ENCODE measurements around the gene HIPK3. TPM values are rescaled to one million over a fixed set of nuclear protein-coding genes. Genes with fewer than 3 reads are reported as not detected.

Gene HIPK3
- total RNA-seq, 1 donor from 2014 or later = 166 TPM

GRCh38 chr11:33399421-33399820 lies 142.2 kb downstream of the HIPK3 start:
- H3K4me3 ChIP-seq = no peak overlapping the region
- TF ChIP-seq CTCF (IDR thresholded peaks at IDR 0.05) = no peak
- TF ChIP-seq POLR2A (IDR thresholded peaks at IDR 0.05) = no peak
- no peak for TF ChIP-seq POLR2AphosphoS5 (IDR thresholded peaks at IDR 0.05; ENCODE audit: insufficient read depth in 1 of 2, low read depth in 1 of 2)
- no peaks in the 10 kb centered on the region for H3K36me3 ChIP-seq
- intact Hi-C loops (cut with DNase I) = no loop called here
- H3K9me3 ChIP-seq = no peaks in the 10 kb centered on the region
- H3K27ac ChIP-seq = no peak overlapping the region
- DNase-seq (ENCODE audit: extremely low spot score in 2 of 2) = no peak
- H3K27me3 ChIP-seq = no peaks in the 10 kb centered on the region
- no peaks in the 10 kb centered on the region for H3K4me1 ChIP-seq

- no peak for DNase-seq (ENCODE audit: extremely low spot score in 2 of 2)
- H3K36me3 ChIP-seq = no peaks in the 10 kb centered on the region
- H3K4me3 ChIP-seq = no peak overlapping the region
- H3K27me3 ChIP-seq = no peaks in the 10 kb centered on the region
- TF ChIP-seq POLR2AphosphoS5 (IDR thresholded peaks at IDR 0.05; ENCODE audit: insufficient read depth in 1 of 2, low read depth in 1 of 2) (no peak), POLR2A (IDR thresholded peaks at IDR 0.05) (no peak), CTCF (IDR thresholded peaks at IDR 0.05) (no peak)
- no peak overlapping the region for H3K27ac ChIP-seq
- H3K4me1 ChIP-seq = no peaks in the 10 kb centered on the region
- H3K9me3 ChIP-seq = no peaks in the 10 kb centered on the region
- intact Hi-C loops (cut with DNase I) = no loop called here
Observed at GRCh38 chr11:33402066-33402465, 144.9 kb downstream of the HIPK3 start.

- H3K27me3 ChIP-seq = no peaks in the 10 kb centered on the region
- H3K36me3 ChIP-seq = no peaks in the 10 kb centered on the region
- no peak for DNase-seq (ENCODE audit: extremely low spot score in 2 of 2)
- intact Hi-C loops (cut with DNase I) = no loop called here
- no peaks in the 10 kb centered on the region for H3K9me3 ChIP-seq
- TF ChIP-seq POLR2AphosphoS5 (IDR thresholded peaks at IDR 0.05; ENCODE audit: insufficient read depth in 1 of 2, low read depth in 1 of 2) = no peak
- no peak for TF ChIP-seq POLR2A (IDR thresholded peaks at IDR 0.05)
- no peak for TF ChIP-seq CTCF (IDR thresholded peaks at IDR 0.05)
- H3K27ac ChIP-seq = no peak overlapping the region
- H3K4me1 ChIP-seq = no peaks in the 10 kb centered on the region
- no peak overlapping the region for H3K4me3 ChIP-seq
Observed at GRCh38 chr11:33403344-33403743, 146.2 kb downstream of the HIPK3 start.

- Histone ChIP-seq H3K4me3 (no peak overlapping the region), H3K27ac (no peak overlapping the region), H3K9me3 (no peaks in the 10 kb centered on the region), H3K27me3 (no peaks in the 10 kb centered on the region), H3K4me1 (no peaks in the 10 kb centered on the region), H3K36me3 (no peaks in the 10 kb centered on the region)
- TF ChIP-seq CTCF (IDR thresholded peaks at IDR 0.05) = no peak
- TF ChIP-seq POLR2A (IDR thresholded peaks at IDR 0.05) = no peak
- intact Hi-C loops (cut with DNase I) = no loop called here
- DNase-seq (ENCODE audit: extremely low spot score in 2 of 2) = no peak
Observed at GRCh38 chr11:33405834-33406602, 148.8 kb downstream of the HIPK3 start.

Other genes with a start within 250 kb of the HIPK3 start
- 2.5 TPM for gene DEPDC7, start 241.5 kb upstream of the HIPK3 start, total RNA-seq
- 28.7 TPM for gene TCP11L1, start 217.8 kb upstream of the HIPK3 start, total RNA-seq
- 13.3 TPM for gene CSTF3, start 95.9 kb upstream of the HIPK3 start, total RNA-seq
- 0.25 TPM for gene KIAA1549L, start 118.7 kb downstream of the HIPK3 start, total RNA-seq

Measured in vagina (tissue), 2 donors.